Loucy (cell line): ENCODE results near the gene IFNGR1.

Source experiments
- CTCF ChIP-seq: fragments of 200-600 bp; sonication (generic); conservative IDR thresholded peaks from 2 replicates; pipeline ENCODE4 v1.5.1; 2014; ENCODE audit warnings: mild to moderate bottlenecking, antibody characterized with exemption, low read length
- EZH2phosphoT487 ChIP-seq: fragments of 200-600 bp; IDR thresholded peaks from 2 replicates; pipeline ENCODE4 v1.6.1; 2018; ENCODE audit warnings: antibody characterized with exemption, mild to moderate bottlenecking, moderate library complexity, borderline replicate concordance

GRCh38 chr6:137258170-137258569, 39.0 kb upstream of the IFNGR1 start:
- no peak for TF ChIP-seq CTCF
- no peak for TF ChIP-seq EZH2phosphoT487
